Left kidney (tissue), 1 donor: ENCODE measurements around the gene CD24. TPM values are rescaled to one million over a fixed set of nuclear protein-coding genes. Genes with fewer than 3 reads are reported as not detected.

Experiments used
- polyA plus RNA-seq: library from polyadenylated mRNA; unstranded; fragments of 120-200 nt; gene quantifications from one replicate; pipeline ENCODE4 v1.2.1, GENCODE V29; 2013; ENCODE audit not compliant: insufficient read length

CD24 gene
- polyA plus RNA-seq, 1 donor = 1,102 TPM

Other genes starting within 250 kb of the CD24 start
- gene MTRES1, start 53.5 kb upstream of the CD24 start, polyA plus RNA-seq = 45.3 TPM
- gene BEND3, start 140.8 kb upstream of the CD24 start, polyA plus RNA-seq = 10.4 TPM